Cardiac muscle cell (in vitro differentiated cells and primary cell): ENCODE data around the gene SDCBP2. TPM values are rescaled to one million over a fixed set of nuclear protein-coding genes. Genes with fewer than 3 reads are reported as not detected.

ENCODE experiments used
- DNase-seq, 2 donors: peaks; one replicate each; pipeline versions ENCODE4 v3.0.0 to v3.0.0-alpha.2; 2010 to 2017; ENCODE audit warnings: low read depth in 1 of 2, low spot score in 1 of 2
- H3K27ac ChIP-seq: fragments of 200-600 bp; sonication (generic); 2 replicates; pipeline ENCODE4 v1.5.1; 2016
- H3K27me3 ChIP-seq: fragments of 200-600 bp; sonication (generic); 2 replicates; pipeline ENCODE4 v1.6.0; 2016; ENCODE audit warnings: control low read depth
- H3K36me3 ChIP-seq: fragments of 200-600 bp; sonication (generic); 2 replicates; pipeline ENCODE4 v1.5.1; 2016; ENCODE audit warnings: control low read depth
- H3K4me1 ChIP-seq: fragments of 200-600 bp; sonication (generic); 2 replicates; pipeline ENCODE4 v1.8.1; 2017; ENCODE audit warnings: low read depth, mild to moderate bottlenecking, mixed run types
- H3K4me3 ChIP-seq: fragments of 200-600 bp; sonication (generic); 2 replicates; pipeline ENCODE4 v1.5.1; 2016; ENCODE audit warnings: mild to moderate bottlenecking
- H3K9me3 ChIP-seq: fragments of 200-600 bp; sonication (generic); 2 replicates; pipeline ENCODE4 v1.5.1; 2017; ENCODE audit warnings: low read depth, mild to moderate bottlenecking, control low read depth
- CTCF ChIP-seq: IDR thresholded peaks from 2 replicates; pipeline ENCODE4 v1.5.1; 2012; ENCODE audit warnings: low read depth, mild to moderate bottlenecking, low read length
- polyA plus RNA-seq: library from polyadenylated mRNA; unstranded; fragments of >200 nt; fragmentation: Nextera tagmentation; extraction: Ambion mirVana; gene quantifications from 2 replicates; pipeline ENCODE4 v1.2.1, GENCODE V29; 2016
- total RNA-seq: library from RNA; depleted of rRNA; stranded (reverse); fragments of >200 nt; gene quantifications from 2 replicates; pipeline ENCODE4 v1.2.3, GENCODE V29; 2016

SDCBP2 gene
- total and polyA plus RNA-seq, 2 experiments from 2014 or later = 6.2 to 8.0 TPM

GRCh38 chr20:1323256-1323655 is 5.7 kb downstream of the SDCBP2 start:
- H3K27me3 ChIP-seq = no peaks in the 10 kb centered on the region
- H3K4me3 ChIP-seq = no peak overlapping the region
- TF ChIP-seq CTCF = no peak
- peak in 1 of 2 donors; percentile 29 for DNase-seq
- H3K36me3 ChIP-seq = no peaks in the 10 kb centered on the region
- no peaks in the 10 kb centered on the region for H3K9me3 ChIP-seq
- H3K4me1 ChIP-seq = no peaks in the 10 kb centered on the region
- H3K27ac ChIP-seq = no peak overlapping the region

- Histone ChIP-seq H3K9me3 (no peaks in the 10 kb centered on the region), H3K4me1 (no peaks in the 10 kb centered on the region), H3K27me3 (no peaks in the 10 kb centered on the region), H3K36me3 (no peaks in the 10 kb centered on the region), H3K4me3 (no peak overlapping the region), H3K27ac (no peak overlapping the region)
- peak in 1 of 2 donors; percentile 96 for DNase-seq
- TF ChIP-seq CTCF = no peak
Measured at GRCh38 chr20:1322511-1323245, 6.3 kb downstream of the SDCBP2 start.

- no peak for TF ChIP-seq CTCF
- Histone ChIP-seq H3K4me3 (no peak overlapping the region), H3K27me3 (no peaks in the 10 kb centered on the region), H3K9me3 (no peaks in the 10 kb centered on the region), H3K27ac (no peak overlapping the region), H3K4me1 (no peaks in the 10 kb centered on the region), H3K36me3 (no peaks in the 10 kb centered on the region)
- no peak for DNase-seq
Measured at GRCh38 chr20:1321654-1321939, 7.3 kb downstream of the SDCBP2 start.

DNA sequence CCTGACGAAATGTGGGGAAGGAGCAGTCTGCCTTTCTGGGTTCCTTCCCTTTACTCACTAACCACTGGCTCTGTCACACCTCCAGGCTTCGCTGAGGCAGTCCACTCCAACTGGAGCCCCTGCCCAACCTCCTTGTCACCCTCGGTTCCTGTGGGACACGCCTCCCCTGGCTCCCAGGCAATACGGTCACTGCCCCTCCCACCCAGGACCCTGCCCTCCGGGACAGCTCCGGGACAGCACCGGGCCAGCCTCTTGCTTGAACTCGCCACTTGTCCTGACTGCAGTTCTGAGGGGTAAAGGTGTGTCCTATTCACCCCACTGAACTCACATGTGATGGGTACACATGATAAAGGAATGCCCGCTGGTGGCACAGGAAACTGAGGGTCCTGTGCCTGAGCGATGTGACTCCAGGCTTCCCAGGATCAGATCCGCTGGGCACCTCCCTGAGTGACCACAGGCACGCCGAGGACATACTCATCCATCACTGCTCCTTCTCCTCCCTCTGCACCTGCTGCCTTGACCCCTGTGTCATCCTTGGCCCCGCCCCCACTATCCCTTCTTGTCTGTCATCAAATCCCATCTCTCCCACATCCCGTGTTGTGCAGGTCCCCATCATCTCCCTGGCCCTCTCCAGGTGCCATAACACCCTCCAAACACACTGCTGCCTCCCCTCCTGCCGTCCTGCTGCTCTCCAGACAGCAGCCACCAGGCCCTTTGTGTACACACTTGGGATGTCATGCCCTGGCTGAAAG is 7.9 kb downstream of the SDCBP2 start:
- no peaks in the 10 kb centered on the region for H3K4me1 ChIP-seq
- DNase-seq = no peak
- H3K9me3 ChIP-seq = no peaks in the 10 kb centered on the region
- no peak overlapping the region for H3K27ac ChIP-seq
- H3K4me3 ChIP-seq = no peak overlapping the region
- peaks cover 4% of the 10 kb centered on the region for H3K27me3 ChIP-seq
- no peak for TF ChIP-seq CTCF
- H3K36me3 ChIP-seq = no peaks in the 10 kb centered on the region

DNA sequence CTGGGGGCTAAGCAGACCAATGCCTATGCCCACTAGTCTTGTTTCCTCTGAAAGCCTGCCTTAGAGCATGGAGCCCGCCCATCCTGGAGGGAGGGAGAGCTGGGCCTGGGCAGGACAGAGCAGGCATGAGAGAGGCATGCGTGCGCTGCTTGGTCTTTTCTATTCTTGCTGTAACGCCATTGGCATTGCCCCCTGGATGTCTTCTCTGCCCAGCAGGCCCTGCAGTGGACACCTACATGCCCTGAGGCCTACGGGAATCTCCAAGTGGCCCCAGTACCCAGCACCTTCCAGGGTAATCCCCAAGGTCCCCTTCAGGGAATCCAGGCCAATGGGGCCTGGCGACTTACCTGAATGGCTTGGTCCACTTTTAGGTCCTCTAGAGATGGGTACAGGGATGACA is 8.9 kb downstream of the SDCBP2 start:
- H3K27me3 ChIP-seq = peaks cover 5% of the 10 kb centered on the region
- no peak for TF ChIP-seq CTCF

More for the DNA sequence above, 8.9 kb downstream of the SDCBP2 start:
- Histone ChIP-seq H3K36me3 (no peaks in the 10 kb centered on the region), H3K9me3 (no peaks in the 10 kb centered on the region), H3K27ac (no peak overlapping the region), H3K4me3 (no peak overlapping the region), H3K4me1 (no peaks in the 10 kb centered on the region)
- DNase-seq = no peak
